Upper lobe of left lung (tissue), 4 donors: Measurements from ENCODE around the gene SDCBP2.

ENCODE experiments used
- CTCF ChIP-seq, 6 experiments: fragments of 450-650 bp in 4 of 6; fragments of 200-600 bp in 2 of 6; sonication (generic) in 2 of 6; IDR thresholded peaks; one replicate each; pipeline ENCODE4 v1.5.1; 2016 to 2019; ENCODE audit warnings: antibody characterized with exemption in 6 of 6
- POLR2A ChIP-seq, 4 donors: fragments of 450-650 bp; IDR thresholded peaks; one replicate each; pipeline ENCODE4 v1.5.1; 2016 to 2017; ENCODE audit warnings: antibody characterized with exemption in 4 of 4, mild to moderate bottlenecking in 2 of 4
- POLR2AphosphoS5 ChIP-seq, 2 donors: sonication (generic); formaldehyde crosslinking; IDR thresholded peaks; one replicate each; pipeline ENCODE4 v1.5.1; 2017; ENCODE audit warnings: antibody characterized with exemption in 2 of 2

GRCh38 chr20:1277529-1278322, 51.2 kb downstream of the SDCBP2 start:
- TF ChIP-seq CTCF (IDR thresholded peaks at IDR 0.05): no peak
- no peak for TF ChIP-seq POLR2AphosphoS5 (IDR thresholded peaks at IDR 0.05)
- no peak for TF ChIP-seq POLR2A (IDR thresholded peaks at IDR 0.05)
